ENCODE data around the gene PM20D1. TPM values are rescaled to one million over a fixed set of nuclear protein-coding genes. Genes with fewer than 3 reads are reported as not detected.

Gene PM20D1
- total and polyA plus RNA-seq, 10 donors: 0.28 to 2.9 (median 1.4) TPM; not detected in 1

DNA sequence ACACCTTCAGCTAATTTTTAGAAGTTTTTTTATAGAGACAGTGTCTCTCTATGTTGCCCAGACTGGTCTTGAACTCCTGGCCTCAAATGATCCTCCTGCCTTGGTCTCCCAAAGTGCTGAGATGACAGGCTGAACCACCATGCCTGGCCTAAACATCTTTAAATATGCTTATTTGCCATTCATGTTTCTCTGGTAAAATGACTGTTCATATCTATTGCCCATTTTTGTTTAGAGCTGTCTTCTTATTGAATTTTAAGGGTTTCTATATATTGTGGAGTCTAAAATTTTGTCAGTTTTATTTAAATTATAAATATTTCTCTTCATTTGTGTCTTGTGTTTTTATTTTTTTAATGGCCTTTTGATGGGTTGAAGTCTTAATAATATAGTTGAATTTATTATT is 3.0 kb upstream of the PM20D1 start:
- intact Hi-C loops (cut with DNase I; ENCODE audit: low total_unique reads): no loop called here
- Histone ChIP-seq H3K4me1 (peaks cover 0 to 11% (median 5%) of the 10 kb centered on the region in 6 donors), H3K36me3 (no peaks in the 10 kb centered on the region), H3K27me3 (replicated peaks in 1 of 7) (peaks cover 0 to 8% (median 0%) of the 10 kb centered on the region in 7 donors), H3K9me3 (peaks cover 0 to 22% (median 13%) of the 10 kb centered on the region in 8 donors), H3K27ac (no peak overlapping the region), H3K4me3 (no peak overlapping the region)
- DNase-seq: no peak
- TF ChIP-seq POLR2A (IDR thresholded peaks at IDR 0.05) (no peak), POLR2AphosphoS5 (IDR thresholded peaks at IDR 0.05) (no peak), CTCF (IDR thresholded peaks at IDR 0.05 in 8 of 11, conservative IDR thresholded peaks at IDR 0.05 in 3 of 11) (no peak)

DNA sequence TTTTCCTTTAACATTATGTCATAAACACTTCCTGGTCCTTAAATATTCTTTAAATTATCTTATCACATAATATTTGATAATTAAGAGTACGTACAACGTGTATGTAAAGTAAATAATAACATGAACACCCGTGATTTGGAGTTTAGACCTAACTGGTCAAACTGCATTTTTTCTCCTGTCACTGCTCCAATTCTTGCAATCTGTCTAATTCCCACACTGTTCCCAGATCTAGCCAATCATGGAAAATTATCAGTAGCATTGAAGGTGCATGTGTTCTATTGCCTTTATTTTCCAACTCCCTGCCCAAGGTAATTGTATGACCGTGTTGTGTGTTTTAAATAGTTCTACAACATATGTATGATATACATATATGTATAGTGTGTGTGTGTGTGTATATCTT is 2.1 kb upstream of the PM20D1 start:
- Histone ChIP-seq H3K36me3 (no peaks in the 10 kb centered on the region), H3K27ac (no peak overlapping the region), H3K27me3 (replicated peaks in 1 of 7) (peaks cover 0 to 8% (median 0%) of the 10 kb centered on the region in 7 donors), H3K4me3 (no peak overlapping the region), H3K9me3 (peaks cover 0 to 22% (median 13%) of the 10 kb centered on the region in 8 donors), H3K4me1 (peaks cover 0 to 11% (median 4%) of the 10 kb centered on the region in 6 donors)
- TF ChIP-seq CTCF (IDR thresholded peaks at IDR 0.05 in 8 of 11, conservative IDR thresholded peaks at IDR 0.05 in 3 of 11) (no peak), POLR2AphosphoS5 (IDR thresholded peaks at IDR 0.05) (no peak), POLR2A (IDR thresholded peaks at IDR 0.05) (no peak)
- intact Hi-C loops (cut with DNase I; ENCODE audit: low total_unique reads): no loop called here
- 93 to 97% (median 95%) methylated on average over 4 of the region's 4 CpGs for WGBS, 5 donors
- no peak for DNase-seq

- Histone ChIP-seq H3K9me3 (no peaks in the 10 kb centered on the region), H3K27ac (no peak overlapping the region), H3K4me1 (peaks cover 0 to 7% (median 0%) of the 10 kb centered on the region in 6 donors), H3K4me3 (no peak overlapping the region), H3K27me3 (replicated peaks in 1 of 7) (no peaks in the 10 kb centered on the region), H3K36me3 (no peaks in the 10 kb centered on the region)
- DNase-seq: no peak
- intact Hi-C loops (cut with DNase I; ENCODE audit: low total_unique reads): no loop called here
- 88 to 97% (median 93%) methylated on average over 3 of the region's 3 CpGs for WGBS, 5 donors
- TF ChIP-seq CTCF (IDR thresholded peaks at IDR 0.05 in 8 of 11, conservative IDR thresholded peaks at IDR 0.05 in 3 of 11) (no peak), POLR2A (IDR thresholded peaks at IDR 0.05) (no peak), POLR2AphosphoS5 (IDR thresholded peaks at IDR 0.05) (no peak)
Measured at GRCh38 chr1:205843036-205843859, 6.7 kb downstream of the PM20D1 start.

DNA sequence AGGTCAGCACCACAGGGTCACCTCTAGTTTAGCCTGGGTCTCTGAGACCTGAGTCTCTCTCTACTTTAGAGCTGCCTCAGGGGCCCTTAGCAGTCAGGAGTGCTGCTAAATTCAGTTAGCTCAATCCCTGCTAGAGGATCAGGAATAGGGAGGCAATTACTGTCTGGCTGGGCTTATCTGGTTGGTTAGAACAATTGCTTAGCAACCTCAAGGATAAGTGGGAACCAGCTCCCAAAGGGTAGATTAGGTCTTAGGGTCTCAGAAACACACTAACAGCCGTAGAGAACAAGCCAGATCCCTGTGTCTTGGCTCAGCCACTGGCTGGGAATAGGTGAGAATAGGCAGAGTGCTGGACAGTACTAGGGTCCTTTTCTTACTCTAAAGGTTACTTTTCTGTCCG is 7.7 kb downstream of the PM20D1 start:
- intact Hi-C loops (cut with DNase I; ENCODE audit: low total_unique reads): no loop called here
- Histone ChIP-seq H3K4me3 (no peak overlapping the region), H3K9me3 (no peaks in the 10 kb centered on the region), H3K27ac (no peak overlapping the region), H3K27me3 (replicated peaks in 1 of 7) (no peaks in the 10 kb centered on the region), H3K36me3 (no peaks in the 10 kb centered on the region), H3K4me1 (peaks cover 0 to 7% (median 0%) of the 10 kb centered on the region in 6 donors)
- no peak for DNase-seq
- TF ChIP-seq CTCF (IDR thresholded peaks at IDR 0.05 in 8 of 11, conservative IDR thresholded peaks at IDR 0.05 in 3 of 11) (no peak), POLR2AphosphoS5 (IDR thresholded peaks at IDR 0.05) (no peak), POLR2A (IDR thresholded peaks at IDR 0.05) (no peak)
- 87 to 96% (median 92%) methylated on average over 2 of the region's 2 CpGs for WGBS, 5 donors

Data from spleen (tissue), 11 donors.